Measurements from ENCODE around the gene TCAIM. TPM values are rescaled to one million over a fixed set of nuclear protein-coding genes. Genes with fewer than 3 reads are reported as not detected.

The TCAIM gene
- total RNA-seq, 1 experiment from 2014 or later: 18.4 TPM

DNA sequence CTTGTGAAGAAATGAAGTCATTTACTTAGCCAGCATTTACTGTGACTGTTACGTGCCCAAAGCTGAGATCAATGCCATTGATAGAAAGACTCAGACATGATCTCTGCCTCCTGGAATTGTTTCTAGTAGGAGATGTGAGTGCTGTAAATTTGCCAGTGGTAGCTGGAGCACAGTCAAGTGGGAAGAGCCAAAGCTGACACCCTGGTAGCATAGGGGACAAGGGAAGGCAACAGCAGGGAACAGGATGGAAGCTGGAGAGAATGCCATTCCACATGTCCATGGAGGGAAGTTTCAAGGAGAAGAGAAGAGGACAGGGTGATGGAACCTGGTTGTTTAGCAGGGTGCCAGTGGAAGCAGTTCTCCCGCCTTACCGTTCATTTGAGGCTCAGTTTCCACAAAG, 64.0 kb downstream of the TCAIM start:
- Histone ChIP-seq H3K27ac (ENCODE audit: low read depth, low read length) (no peak overlapping the region), H3K9me2 (ENCODE audit: insufficient read depth) (no peaks in the 10 kb centered on the region), H3K4me2 (ENCODE audit: low read length) (no peak overlapping the region), H4K20me1 (ENCODE audit: insufficient read depth) (no peaks in the 10 kb centered on the region), H3K9me3 (ENCODE audit: control insufficient read depth in 1 of 2, insufficient read depth in 1 of 2, low read depth in 1 of 2, low read length in 2 of 2) (no peaks in the 10 kb centered on the region), H3K79me2 (ENCODE audit: insufficient read depth, low read length) (no peaks in the 10 kb centered on the region), H3K4me3 (replicated peaks in 1 of 2; ENCODE audit: low read depth in 1 of 2, low read length in 2 of 2) (no peak overlapping the region), H3K9ac (ENCODE audit: low read length) (no peak overlapping the region), H3K27me3 (ENCODE audit: insufficient read depth, low read length) (no peaks in the 10 kb centered on the region), H3K36me3 (ENCODE audit: control insufficient read depth in 1 of 2, insufficient read depth in 2 of 2, low read length in 2 of 2) (no peaks in the 10 kb centered on the region; a peak in 1 of 4 replicates), H2AFZ (ENCODE audit: low read depth, low read length, poor library complexity, severe bottlenecking) (no peak overlapping the region), H3K4me1 (ENCODE audit: control insufficient read depth in 1 of 2, insufficient read depth in 2 of 2, low read length in 2 of 2) (no peaks in the 10 kb centered on the region)
- CTCF ChIA-PET: no interaction called here
- ATAC-seq: no peak
- TF ChIP-seq JUND (IDR thresholded peaks at IDR 0.05) (no peak), POLR2A (IDR thresholded peaks at IDR 0.05; ENCODE audit: borderline replicate concordance, extremely low read depth, insufficient read depth, insufficient read length) (no peak), YY1 (IDR thresholded peaks at IDR 0.05; ENCODE audit: extremely low read depth, insufficient replicate concordance, low read depth, low read length) (no peak), ELF1 (IDR thresholded peaks at IDR 0.05; ENCODE audit: borderline replicate concordance, low read depth) (no peak), SRF (IDR thresholded peaks at IDR 0.05; ENCODE audit: low read depth) (no peak), EGR1 (IDR thresholded peaks at IDR 0.05; ENCODE audit: low read depth) (no peak), CEBPB (IDR thresholded peaks at IDR 0.05; ENCODE audit: low read depth) (no peak), EZH2 (IDR thresholded peaks at IDR 0.05) (no peak), POLR2AphosphoS5 (IDR thresholded peaks at IDR 0.05; ENCODE audit: low read depth, low read length) (no peak), ZNF274 (IDR thresholded peaks at IDR 0.05; ENCODE audit: low read depth, low read length) (no peak), EZH2phosphoT487 (IDR thresholded peaks at IDR 0.05; ENCODE audit: borderline replicate concordance) (no peak), ZFX (IDR thresholded peaks at IDR 0.05) (no peak), SP1 (IDR thresholded peaks at IDR 0.05; ENCODE audit: low read depth) (no peak), TCF7L2 (IDR thresholded peaks at IDR 0.05; ENCODE audit: borderline replicate concordance, extremely low read depth, insufficient read depth, insufficient read length) (no peak), RAD21 (IDR thresholded peaks at IDR 0.05; ENCODE audit: low read depth) (no peak)
- TF ChIP-seq, protein P1, sequence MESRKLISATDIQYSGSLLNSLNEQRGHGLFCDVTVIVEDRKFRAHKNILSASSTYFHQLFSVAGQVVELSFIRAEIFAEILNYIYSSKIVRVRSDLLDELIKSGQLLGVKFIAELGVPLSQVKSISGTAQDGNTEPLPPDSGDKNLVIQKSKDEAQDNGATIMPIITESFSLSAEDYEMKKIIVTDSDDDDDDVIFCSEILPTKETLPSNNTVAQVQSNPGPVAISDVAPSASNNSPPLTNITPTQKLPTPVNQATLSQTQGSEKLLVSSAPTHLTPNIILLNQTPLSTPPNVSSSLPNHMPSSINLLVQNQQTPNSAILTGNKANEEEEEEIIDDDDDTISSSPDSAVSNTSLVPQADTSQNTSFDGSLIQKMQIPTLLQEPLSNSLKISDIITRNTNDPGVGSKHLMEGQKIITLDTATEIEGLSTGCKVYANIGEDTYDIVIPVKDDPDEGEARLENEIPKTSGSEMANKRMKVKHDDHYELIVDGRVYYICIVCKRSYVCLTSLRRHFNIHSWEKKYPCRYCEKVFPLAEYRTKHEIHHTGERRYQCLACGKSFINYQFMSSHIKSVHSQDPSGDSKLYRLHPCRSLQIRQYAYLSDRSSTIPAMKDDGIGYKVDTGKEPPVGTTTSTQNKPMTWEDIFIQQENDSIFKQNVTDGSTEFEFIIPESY (IDR thresholded peaks at IDR 0.05; ENCODE audit: extremely low read depth, insufficient replicate concordance, low read length): no peak
- TF ChIP-seq, protein P2, sequence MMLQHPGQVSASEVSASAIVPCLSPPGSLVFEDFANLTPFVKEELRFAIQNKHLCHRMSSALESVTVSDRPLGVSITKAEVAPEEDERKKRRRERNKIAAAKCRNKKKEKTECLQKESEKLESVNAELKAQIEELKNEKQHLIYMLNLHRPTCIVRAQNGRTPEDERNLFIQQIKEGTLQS (IDR thresholded peaks at IDR 0.05): no peak
- TF ChIP-seq, protein P3, sequence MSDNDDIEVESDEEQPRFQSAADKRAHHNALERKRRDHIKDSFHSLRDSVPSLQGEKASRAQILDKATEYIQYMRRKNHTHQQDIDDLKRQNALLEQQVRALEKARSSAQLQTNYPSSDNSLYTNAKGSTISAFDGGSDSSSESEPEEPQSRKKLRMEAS (IDR thresholded peaks at IDR 0.05): no peak
- TF ChIP-seq, protein P4, sequence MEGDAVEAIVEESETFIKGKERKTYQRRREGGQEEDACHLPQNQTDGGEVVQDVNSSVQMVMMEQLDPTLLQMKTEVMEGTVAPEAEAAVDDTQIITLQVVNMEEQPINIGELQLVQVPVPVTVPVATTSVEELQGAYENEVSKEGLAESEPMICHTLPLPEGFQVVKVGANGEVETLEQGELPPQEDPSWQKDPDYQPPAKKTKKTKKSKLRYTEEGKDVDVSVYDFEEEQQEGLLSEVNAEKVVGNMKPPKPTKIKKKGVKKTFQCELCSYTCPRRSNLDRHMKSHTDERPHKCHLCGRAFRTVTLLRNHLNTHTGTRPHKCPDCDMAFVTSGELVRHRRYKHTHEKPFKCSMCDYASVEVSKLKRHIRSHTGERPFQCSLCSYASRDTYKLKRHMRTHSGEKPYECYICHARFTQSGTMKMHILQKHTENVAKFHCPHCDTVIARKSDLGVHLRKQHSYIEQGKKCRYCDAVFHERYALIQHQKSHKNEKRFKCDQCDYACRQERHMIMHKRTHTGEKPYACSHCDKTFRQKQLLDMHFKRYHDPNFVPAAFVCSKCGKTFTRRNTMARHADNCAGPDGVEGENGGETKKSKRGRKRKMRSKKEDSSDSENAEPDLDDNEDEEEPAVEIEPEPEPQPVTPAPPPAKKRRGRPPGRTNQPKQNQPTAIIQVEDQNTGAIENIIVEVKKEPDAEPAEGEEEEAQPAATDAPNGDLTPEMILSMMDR (IDR thresholded peaks at IDR 0.05 in 2 of 3, conservative IDR thresholded peaks at IDR 0.05 in 1 of 3; ENCODE audit: borderline replicate concordance in 1 of 3, insufficient read depth in 1 of 3, low read depth in 2 of 3, low read length in 2 of 3): no peak
- no TSS peak for BruUV-seq (replicated peaks)
- RAD21 ChIA-PET (ENCODE audit: low non-redundant PET in 1 of 2, low total read pairs in 2 of 2, uncharacterized antibody in 2 of 2, unreplicated experiment in 2 of 2): no interaction called here
- no peak for DNase-seq (ENCODE audit: low read depth, low spot score)
- intact Hi-C loops (cut with micrococcal nuclease): no loop called here
- POLR2A ChIA-PET: no interaction called here

All from HCT116 (cell line).